BJ (cell line): ENCODE data around the gene EPHB2. TPM values are rescaled to one million over a fixed set of nuclear protein-coding genes. Genes with fewer than 3 reads are reported as not detected.

ENCODE experiments used
- CTCF ChIA-PET: fragments of 350-600 bp; formaldehyde crosslinking; extraction: SDS; loops from one replicate; lab custom pipeline; 2021; ENCODE audit warnings: antibody characterized with exemption, inconsistent platforms; lab: Yijun Ruan, JAX
- POLR2A ChIA-PET: fragments of 300-600 bp; sonication (Branson Sonifier 250); formaldehyde crosslinking; extraction: SDS; loops from one replicate; lab custom pipeline; 2021; ENCODE audit warnings: antibody characterized with exemption; lab: Charles Lee
- DNase-seq: peaks from one replicate; pipeline ENCODE4 v3.0.0-alpha.2; 2011; ENCODE audit warnings: low read depth
- H3K27me3 ChIP-seq: 2 replicates; pipeline ENCODE4 v1.6.0; 2011; ENCODE audit warnings: low read length; ENCODE audit not compliant: control insufficient read depth, insufficient read depth
- H3K36me3 ChIP-seq: 2 replicates; pipeline ENCODE4 v1.5.1; 2011; ENCODE audit warnings: low read length; ENCODE audit not compliant: control insufficient read depth, insufficient read depth
- H3K4me3 ChIP-seq: 2 replicates; pipeline ENCODE4 v1.5.1; 2011; ENCODE audit warnings: low read depth, mild to moderate bottlenecking, control low read depth, low read length
- CTCF ChIP-seq: IDR thresholded peaks from 2 replicates; pipeline ENCODE4 v1.5.1; 2011; ENCODE audit warnings: low read depth, mild to moderate bottlenecking, control low read depth, inconsistent platforms, low read length, moderate library complexity; ENCODE audit not compliant: insufficient read depth
- polyA plus RNA-seq: library from polyadenylated mRNA; depleted of rRNA; stranded (reverse); fragments of >200 nt; gene quantifications from 2 replicates; pipeline ENCODE4 v1.2.3, GENCODE V29; 2011

EPHB2 gene
- polyA plus RNA-seq, 1 experiment, result 8.7 TPM

GRCh38 chr1:22689505-22689904 lies 21.1 kb upstream of the EPHB2 start:
- peaks cover 1% of the 10 kb centered on the region; the same call in 1 of the 2 replicates for H3K27me3 ChIP-seq
- CTCF ChIA-PET, result interaction anchor here (0.9 to 1.2 kb wide), 2 partner anchors 14 to 15 kb away, joined by 3 to 6 read pairs; no protein-coding TSS in a partner anchor
- DNase-seq, result peak; percentile 69
- H3K36me3 ChIP-seq, result no peaks in the 10 kb centered on the region
- TF ChIP-seq CTCF, result no peak
- POLR2A ChIA-PET, result no interaction called here
- H3K4me3 ChIP-seq, result no peak overlapping the region

- Histone ChIP-seq H3K36me3 (no peaks in the 10 kb centered on the region), H3K27me3 (no peaks in the 10 kb centered on the region), H3K4me3 (no peak overlapping the region)
- DNase-seq, result no peak
- CTCF ChIA-PET, result interaction anchor here (1.0 to 5.5 kb wide), 6 partner anchors 11 to 239 kb away, joined by 3 to 34 read pairs (median 4); no protein-coding TSS in a partner anchor
- TF ChIP-seq CTCF, result no peak
- POLR2A ChIA-PET, result no interaction called here
Measured at GRCh38 chr1:22691031-22691753, 19.4 kb upstream of the EPHB2 start.

GRCh38 chr1:22694172-22694571 lies 16.5 kb upstream of the EPHB2 start:
- CTCF ChIA-PET, result interaction anchor here (5.5 kb wide), 1 partner anchor 9 kb away, joined by 34 read pairs; no protein-coding TSS in a partner anchor
- no peak for TF ChIP-seq CTCF

GRCh38 chr1:22696610-22697009 lies 14.0 kb upstream of the EPHB2 start:
- ChIA-PET CTCF (no interaction called here), POLR2A (no interaction called here)
- DNase-seq, result no peak
- Histone ChIP-seq H3K36me3 (no peaks in the 10 kb centered on the region), H3K27me3 (no peaks in the 10 kb centered on the region), H3K4me3 (no peak overlapping the region)
- TF ChIP-seq CTCF, result no peak

More at GRCh38 chr1:22694172-22694571, 16.5 kb upstream of the EPHB2 start:
- POLR2A ChIA-PET, result no interaction called here
- H3K4me3 ChIP-seq, result no peak overlapping the region
- H3K36me3 ChIP-seq, result no peaks in the 10 kb centered on the region
- no peaks in the 10 kb centered on the region for H3K27me3 ChIP-seq
- DNase-seq, result no peak

GRCh38 chr1:22697980-22698379 lies 12.7 kb upstream of the EPHB2 start:
- POLR2A ChIA-PET, result no interaction called here
- CTCF ChIA-PET, result interaction anchor here (0.8 to 1.1 kb wide), 3 partner anchors 24 to 164 kb away, joined by 3 to 5 read pairs (median 4); no protein-coding TSS in a partner anchor
- no peaks in the 10 kb centered on the region for H3K36me3 ChIP-seq
- DNase-seq, result no peak
- TF ChIP-seq CTCF, result no peak
- no peaks in the 10 kb centered on the region for H3K27me3 ChIP-seq
- no peak overlapping the region for H3K4me3 ChIP-seq
